Mesodermal cell (in vitro differentiated cells): ENCODE data around the gene NTNG1.

Source experiments
- H3K27ac ChIP-seq: 2 replicates; pipeline ENCODE4 v1.7.0; 2013; ENCODE audit warnings: mild to moderate bottlenecking, low read depth, low read length, moderate library complexity; ENCODE audit not compliant: severe bottlenecking
- H3K36me3 ChIP-seq: 2 replicates; pipeline ENCODE4 v1.7.1; 2013; ENCODE audit warnings: mild to moderate bottlenecking, low read length, moderate library complexity; ENCODE audit not compliant: control insufficient read depth, insufficient read depth
- H3K4me1 ChIP-seq: one replicate; pipeline ENCODE4 v1.7.1; 2013; ENCODE audit warnings: mild to moderate bottlenecking, low read length; ENCODE audit not compliant: insufficient read depth, control insufficient read depth, poor library complexity, severe bottlenecking
- H3K4me3 ChIP-seq: 2 replicates; pipeline ENCODE4 v1.7.0; 2013; ENCODE audit warnings: low read length, control low read depth, mild to moderate bottlenecking; ENCODE audit not compliant: insufficient read depth, poor library complexity, severe bottlenecking; ENCODE audit errors: extremely low read depth
- H3K9me3 ChIP-seq: 2 replicates; pipeline ENCODE4 v1.7.1; 2013; ENCODE audit warnings: mild to moderate bottlenecking, low read length, moderate library complexity; ENCODE audit not compliant: control insufficient read depth
- WGBS, 2 experiments: methylation state at CpG; one replicate each; pipeline ENCODE4 v1.1.5; 2013; ENCODE audit warnings: missing lambda C conversion rate in 2 of 2; ENCODE audit not compliant: insufficient coverage in 2 of 2; 5-methylcytosine and 5-hydroxymethylcytosine counted together

NTNG1 gene

DNA sequence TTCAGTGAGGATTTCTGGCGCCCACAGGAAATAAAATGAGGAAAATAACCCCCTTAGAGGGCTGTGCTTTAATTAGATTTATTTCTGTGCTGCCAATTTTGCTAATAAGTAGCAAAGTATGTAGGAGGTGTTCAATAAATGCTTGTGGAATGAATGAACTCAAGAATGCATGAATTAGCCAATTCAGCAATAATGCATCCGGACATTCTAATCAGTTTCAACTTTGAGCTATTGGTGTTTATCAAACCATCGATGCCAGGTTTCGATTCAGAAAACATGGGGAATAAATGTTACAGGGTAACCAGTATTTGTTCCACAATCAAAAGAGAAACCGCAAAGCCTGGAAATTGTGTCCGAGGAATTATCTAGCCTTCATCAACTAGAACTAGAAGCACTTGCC lies 353.2 kb downstream of the NTNG1 start:
- no peak overlapping the region for H3K4me3 ChIP-seq
- H3K27ac ChIP-seq, result no peak overlapping the region
- H3K9me3 ChIP-seq, result no peaks in the 10 kb centered on the region
- no peaks in the 10 kb centered on the region for H3K36me3 ChIP-seq
- WGBS, 2 experiments, result 93 to 94% methylated on average over 5 of the region's 6 CpGs
- no peaks in the 10 kb centered on the region for H3K4me1 ChIP-seq

DNA sequence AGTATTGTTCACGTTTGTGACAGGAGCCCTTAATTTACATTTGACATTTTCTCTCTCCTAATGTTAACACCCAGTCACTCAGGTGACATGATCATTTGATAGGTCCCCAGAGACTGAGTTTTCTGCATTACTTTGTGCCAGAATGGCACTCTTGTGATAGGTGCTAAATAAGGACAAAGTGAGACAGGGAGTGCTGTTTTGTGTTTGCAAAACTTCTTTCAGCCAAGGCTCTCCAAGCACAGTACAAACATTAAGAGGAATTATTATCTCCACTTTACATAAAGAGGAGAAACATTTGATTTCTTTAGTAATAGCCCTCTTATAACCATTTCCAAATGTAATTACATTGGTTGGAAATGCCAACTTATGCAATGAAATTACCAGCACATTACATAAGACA lies 355.2 kb downstream of the NTNG1 start:
- H3K4me3 ChIP-seq, result no peak overlapping the region
- H3K9me3 ChIP-seq, result no peaks in the 10 kb centered on the region
- no CpG with 5 or more reads among the region's 1 CpG for WGBS, 2 experiments
- H3K27ac ChIP-seq, result no peak overlapping the region
- H3K36me3 ChIP-seq, result no peaks in the 10 kb centered on the region
- H3K4me1 ChIP-seq, result no peaks in the 10 kb centered on the region

GRCh38 chr1:107499139-107499744 lies 358.4 kb downstream of the NTNG1 start:
- WGBS, 2 experiments, result 83 to 92% methylated on average over 2 to 3 of the region's 4 CpGs
- Histone ChIP-seq H3K9me3 (no peaks in the 10 kb centered on the region), H3K4me3 (no peak overlapping the region), H3K36me3 (no peaks in the 10 kb centered on the region), H3K4me1 (no peaks in the 10 kb centered on the region), H3K27ac (no peak overlapping the region)

DNA sequence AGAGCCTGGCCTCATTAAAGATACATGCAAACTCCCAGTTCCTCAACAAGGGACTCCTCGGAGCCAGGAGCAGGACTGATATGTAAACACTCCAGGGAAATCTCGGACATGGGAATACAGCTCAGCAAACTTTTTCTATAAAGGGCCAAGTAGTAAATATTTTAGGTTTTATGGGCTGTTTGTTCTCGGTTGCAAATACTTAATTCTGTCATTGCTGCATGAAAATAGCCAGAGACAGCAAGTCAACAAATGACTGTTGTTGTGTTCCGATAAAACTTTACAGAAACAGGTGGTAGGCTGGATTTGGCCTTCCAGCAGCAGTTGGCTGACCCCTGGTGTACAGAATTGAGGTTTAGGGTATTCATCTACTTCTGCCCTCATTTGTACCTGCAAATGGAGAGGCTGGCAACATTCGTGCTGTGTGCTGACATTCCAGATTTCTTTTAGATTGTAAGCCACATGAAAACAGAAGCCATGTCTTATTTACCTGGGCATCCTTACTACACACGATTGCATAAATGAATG lies 360.3 kb downstream of the NTNG1 start:
- Histone ChIP-seq H3K9me3 (no peaks in the 10 kb centered on the region), H3K27ac (no peak overlapping the region), H3K36me3 (no peaks in the 10 kb centered on the region), H3K4me3 (no peak overlapping the region), H3K4me1 (no peaks in the 10 kb centered on the region)
- WGBS, 2 experiments, result 76 to 84% methylated on average over 4 to 5 of the region's 6 CpGs

GRCh38 chr1:107510347-107510746 lies 369.5 kb downstream of the NTNG1 start:
- Histone ChIP-seq H3K4me1 (no peaks in the 10 kb centered on the region), H3K27ac (no peak overlapping the region), H3K36me3 (no peaks in the 10 kb centered on the region), H3K4me3 (no peak overlapping the region), H3K9me3 (peaks cover 5% of the 10 kb centered on the region)
- WGBS, 2 experiments, result 88 to 98% methylated on average over 3 to 4 of the region's 4 CpGs

DNA sequence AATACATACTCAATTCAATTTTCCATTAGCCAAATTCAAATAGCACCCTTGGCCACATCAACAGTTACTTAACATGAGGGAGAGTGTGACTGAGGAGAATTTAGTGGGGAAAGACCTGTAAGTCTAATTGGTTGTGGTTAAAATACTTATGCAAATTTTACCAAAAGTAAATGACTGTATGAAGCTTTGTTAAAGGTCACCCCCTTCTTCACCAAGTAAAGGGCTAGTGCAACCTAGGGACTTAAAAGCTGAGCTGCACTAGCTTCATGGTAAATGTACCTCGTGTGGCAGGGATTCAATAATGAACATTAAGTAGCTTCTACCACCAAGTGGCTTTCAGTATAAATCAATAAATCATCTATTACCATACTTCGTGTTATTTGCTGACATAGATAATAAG lies 372.0 kb downstream of the NTNG1 start:
- Histone ChIP-seq H3K27ac (no peak overlapping the region), H3K36me3 (no peaks in the 10 kb centered on the region), H3K9me3 (peaks cover 5% of the 10 kb centered on the region), H3K4me3 (no peak overlapping the region), H3K4me1 (no peaks in the 10 kb centered on the region)
- no CpG with 5 or more reads among the region's 2 CpGs for WGBS, 2 experiments

DNA sequence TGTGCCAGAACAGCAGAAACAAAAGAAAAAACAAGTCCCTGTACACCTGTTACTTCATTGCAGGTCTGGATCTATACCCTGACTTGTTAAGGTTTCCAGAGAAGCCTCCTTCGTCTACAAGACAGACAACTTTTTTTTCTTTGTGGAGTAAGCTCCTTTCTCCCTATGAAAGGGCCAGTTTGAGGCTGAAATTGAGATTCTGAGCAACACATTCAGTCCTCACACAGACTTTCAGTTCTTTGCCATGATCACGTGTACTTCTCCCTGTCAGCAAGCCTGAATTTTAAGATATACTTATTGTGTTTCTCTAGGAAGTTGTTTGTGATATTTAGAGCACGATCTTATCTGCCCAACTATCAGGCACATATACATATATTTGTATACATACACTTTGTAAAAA lies 374.0 kb downstream of the NTNG1 start:
- H3K9me3 ChIP-seq, result peaks cover 5% of the 10 kb centered on the region
- H3K4me1 ChIP-seq, result no peaks in the 10 kb centered on the region
- no peaks in the 10 kb centered on the region for H3K36me3 ChIP-seq
- H3K27ac ChIP-seq, result no peak overlapping the region
- 100% methylated on average over 1 of the region's 3 CpGs for WGBS, 2 experiments
- no peak overlapping the region for H3K4me3 ChIP-seq

DNA sequence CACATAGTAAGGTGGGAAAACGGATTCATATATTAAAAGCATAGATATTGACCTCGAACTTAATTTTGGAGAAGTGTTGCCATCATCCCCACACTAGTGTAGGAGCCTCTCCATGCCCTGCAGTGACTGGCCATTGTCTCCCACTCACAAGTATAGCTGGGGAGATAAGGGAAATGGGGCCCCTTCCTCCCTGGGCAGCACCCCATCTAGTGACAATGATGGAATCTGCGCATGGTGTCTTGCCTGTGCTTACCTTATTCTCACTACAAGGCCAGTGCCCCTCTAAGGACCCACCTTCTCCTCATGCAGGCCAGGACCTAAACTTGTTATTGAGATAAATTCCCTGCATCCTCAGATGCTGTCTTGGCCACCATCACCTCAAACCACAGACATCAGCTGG lies 374.9 kb downstream of the NTNG1 start:
- WGBS, 2 experiments, result 93% methylated on average over 2 of the region's 3 CpGs; no CpG with 5 or more reads in 1 of the 2 experiments
- H3K36me3 ChIP-seq, result no peaks in the 10 kb centered on the region

GRCh38 chr1:107523061-107523460 lies 382.2 kb downstream of the NTNG1 start:
- 52 to 70% methylated on average over 3 to 4 of the region's 4 CpGs for WGBS, 2 experiments
- no peak overlapping the region for H3K4me3 ChIP-seq
- H3K4me1 ChIP-seq, result peaks cover 6% of the 10 kb centered on the region
- no peaks in the 10 kb centered on the region for H3K9me3 ChIP-seq
- no peak overlapping the region for H3K27ac ChIP-seq
- no peaks in the 10 kb centered on the region for H3K36me3 ChIP-seq

More for the DNA sequence above, 374.9 kb downstream of the NTNG1 start:
- Histone ChIP-seq H3K4me1 (no peaks in the 10 kb centered on the region), H3K4me3 (no peak overlapping the region), H3K27ac (no peak overlapping the region), H3K9me3 (peaks cover 3% of the 10 kb centered on the region)

DNA sequence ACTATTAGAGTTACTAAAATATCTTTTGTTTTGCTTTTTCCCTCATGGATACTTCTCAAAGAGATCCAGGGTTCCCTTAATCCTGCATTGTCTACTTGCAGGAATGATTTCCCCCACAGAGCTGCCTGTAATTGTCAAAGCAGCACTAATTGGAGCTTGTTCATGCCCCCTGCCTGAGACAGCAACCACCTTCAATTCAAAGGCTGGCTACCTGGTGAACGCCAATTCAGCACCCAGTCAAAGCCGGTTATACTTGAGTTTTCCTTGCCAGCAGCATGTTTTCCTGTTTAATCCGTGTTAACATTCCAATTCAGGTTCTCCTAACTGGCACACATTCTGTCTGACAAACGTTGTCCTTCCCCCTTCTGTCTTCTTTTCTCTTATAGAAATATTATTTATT lies 382.9 kb downstream of the NTNG1 start:
- H3K9me3 ChIP-seq, result no peaks in the 10 kb centered on the region
- H3K4me1 ChIP-seq, result peaks cover 6% of the 10 kb centered on the region
- no peaks in the 10 kb centered on the region for H3K36me3 ChIP-seq
- H3K27ac ChIP-seq, result no peak overlapping the region
- 76 to 92% methylated on average over 3 of the region's 4 CpGs for WGBS, 2 experiments
- H3K4me3 ChIP-seq, result no peak overlapping the region

GRCh38 chr1:107524301-107524700 lies 383.5 kb downstream of the NTNG1 start:
- Histone ChIP-seq H3K4me1 (peaks cover 6% of the 10 kb centered on the region), H3K9me3 (no peaks in the 10 kb centered on the region), H3K27ac (no peak overlapping the region), H3K36me3 (no peaks in the 10 kb centered on the region), H3K4me3 (no peak overlapping the region)
- WGBS, 2 experiments, result 100% methylated on average over 1 of the region's 2 CpGs; no CpG with 5 or more reads in 1 of the 2 experiments
